ENCODE data around the gene SLC29A4.
"Not testable (repeated sequence)": the region's sequence is repeated elsewhere in the genome, so short reads cannot be mapped to it uniquely, and the experiment has no call there.

DNA sequence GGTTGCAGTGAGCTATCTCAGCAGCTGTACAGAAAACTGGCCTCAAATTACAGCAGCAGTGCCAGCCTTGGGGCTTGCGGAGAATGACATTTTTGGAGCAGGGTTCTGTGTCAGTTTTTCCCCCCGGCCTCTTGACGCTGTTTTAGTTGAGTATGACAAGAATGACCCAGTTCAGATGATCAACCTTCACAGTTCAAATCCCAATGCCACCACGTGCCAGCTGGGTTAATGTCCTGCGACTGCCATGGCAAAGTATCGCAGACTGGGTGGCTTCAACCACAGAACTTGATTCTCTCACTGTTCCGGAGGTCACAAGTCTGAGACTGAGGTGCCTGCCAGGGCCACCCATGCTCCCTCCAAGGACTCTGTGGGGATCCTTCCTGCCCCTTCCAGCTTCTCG is 32.0 kb upstream of the SLC29A4 start:
- TF ChIP-seq, protein P1, sequence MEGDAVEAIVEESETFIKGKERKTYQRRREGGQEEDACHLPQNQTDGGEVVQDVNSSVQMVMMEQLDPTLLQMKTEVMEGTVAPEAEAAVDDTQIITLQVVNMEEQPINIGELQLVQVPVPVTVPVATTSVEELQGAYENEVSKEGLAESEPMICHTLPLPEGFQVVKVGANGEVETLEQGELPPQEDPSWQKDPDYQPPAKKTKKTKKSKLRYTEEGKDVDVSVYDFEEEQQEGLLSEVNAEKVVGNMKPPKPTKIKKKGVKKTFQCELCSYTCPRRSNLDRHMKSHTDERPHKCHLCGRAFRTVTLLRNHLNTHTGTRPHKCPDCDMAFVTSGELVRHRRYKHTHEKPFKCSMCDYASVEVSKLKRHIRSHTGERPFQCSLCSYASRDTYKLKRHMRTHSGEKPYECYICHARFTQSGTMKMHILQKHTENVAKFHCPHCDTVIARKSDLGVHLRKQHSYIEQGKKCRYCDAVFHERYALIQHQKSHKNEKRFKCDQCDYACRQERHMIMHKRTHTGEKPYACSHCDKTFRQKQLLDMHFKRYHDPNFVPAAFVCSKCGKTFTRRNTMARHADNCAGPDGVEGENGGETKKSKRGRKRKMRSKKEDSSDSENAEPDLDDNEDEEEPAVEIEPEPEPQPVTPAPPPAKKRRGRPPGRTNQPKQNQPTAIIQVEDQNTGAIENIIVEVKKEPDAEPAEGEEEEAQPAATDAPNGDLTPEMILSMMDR (CRISPR knock-in tag; IDR thresholded peaks at IDR 0.05) = not testable (repeated sequence)
- not testable (repeated sequence) for TF ChIP-seq ZNF24 (IDR thresholded peaks at IDR 0.05)
